ENCODE measurements around the gene ARID1B.

Gene ARID1B

GRCh38 chr6:156851454-156851921 is 74.3 kb downstream of the ARID1B start:
- DNase-seq (ENCODE audit: low read depth), result no peak
- TF ChIP-seq CTCF (conservative IDR thresholded peaks at IDR 0.05; ENCODE audit: low read depth, low read length), result no peak
- no peak overlapping the region for H3K4me3 ChIP-seq (ENCODE audit: low read depth, low read length)

GRCh38 chr6:156852147-156852857 is 75.1 kb downstream of the ARID1B start:
- no peak for TF ChIP-seq CTCF (conservative IDR thresholded peaks at IDR 0.05; ENCODE audit: low read depth, low read length)
- DNase-seq (ENCODE audit: low read depth), result no peak
- H3K4me3 ChIP-seq (ENCODE audit: low read depth, low read length), result no peak overlapping the region

GRCh38 chr6:156852858-156853216 is 75.7 kb downstream of the ARID1B start:
- H3K4me3 ChIP-seq (ENCODE audit: low read depth, low read length), result no peak overlapping the region
- TF ChIP-seq CTCF (conservative IDR thresholded peaks at IDR 0.05; ENCODE audit: low read depth, low read length), result no peak
- DNase-seq (ENCODE audit: low read depth), result no peak

GRCh38 chr6:156853733-156854132 is 76.6 kb downstream of the ARID1B start:
- H3K4me3 ChIP-seq (ENCODE audit: low read depth, low read length), result no peak overlapping the region
- no peak for TF ChIP-seq CTCF (conservative IDR thresholded peaks at IDR 0.05; ENCODE audit: low read depth, low read length)
- DNase-seq (ENCODE audit: low read depth), result no peak

GRCh38 chr6:156854466-156855161 is 77.4 kb downstream of the ARID1B start:
- no peak for TF ChIP-seq CTCF (conservative IDR thresholded peaks at IDR 0.05; ENCODE audit: low read depth, low read length)
- DNase-seq (ENCODE audit: low read depth), result no peak
- no peak overlapping the region for H3K4me3 ChIP-seq (ENCODE audit: low read depth, low read length)

- peak; percentile 57 for DNase-seq (ENCODE audit: low read depth)
- no peak overlapping the region for H3K4me3 ChIP-seq (ENCODE audit: low read depth, low read length)
- no peak for TF ChIP-seq CTCF (conservative IDR thresholded peaks at IDR 0.05; ENCODE audit: low read depth, low read length)
Observed at GRCh38 chr6:156857573-156857972, 80.4 kb downstream of the ARID1B start.

- no peak for TF ChIP-seq CTCF (conservative IDR thresholded peaks at IDR 0.05; ENCODE audit: low read depth, low read length)
- DNase-seq (ENCODE audit: low read depth), result no peak
- H3K4me3 ChIP-seq (ENCODE audit: low read depth, low read length), result no peak overlapping the region
Observed at GRCh38 chr6:156859686-156860085, 82.5 kb downstream of the ARID1B start.

Measured in choroid plexus epithelial cell (primary cell).